Endodermal cell (in vitro differentiated cells): ENCODE data around the gene JADE2. TPM values are rescaled to one million over a fixed set of nuclear protein-coding genes. Genes with fewer than 3 reads are reported as not detected.

Experiments
- DNase-seq: peaks from one replicate; pipeline ENCODE4 v3.0.0-alpha.2; 2017
- H3K27ac ChIP-seq: 2 replicates; pipeline ENCODE4 v1.5.1; 2013; ENCODE audit warnings: mild to moderate bottlenecking, low read depth, low read length, moderate library complexity
- H3K27me3 ChIP-seq: 2 replicates; pipeline ENCODE4 v1.6.1; 2013; ENCODE audit warnings: mild to moderate bottlenecking, low read length, moderate library complexity; ENCODE audit not compliant: insufficient read depth, control insufficient read depth, poor library complexity, severe bottlenecking
- H3K36me3 ChIP-seq: 2 replicates; pipeline ENCODE4 v1.7.0; 2013; ENCODE audit warnings: mild to moderate bottlenecking, low read length, moderate library complexity; ENCODE audit not compliant: control insufficient read depth, insufficient read depth
- H3K4me1 ChIP-seq: one replicate; pipeline ENCODE4 v1.7.0; 2013; ENCODE audit warnings: low read length; ENCODE audit not compliant: control insufficient read depth, insufficient read depth
- H3K4me3 ChIP-seq: 2 replicates; pipeline ENCODE4 v1.5.1; 2013; ENCODE audit warnings: mild to moderate bottlenecking, low read length, moderate library complexity
- H3K9ac ChIP-seq: 2 replicates; pipeline ENCODE4 v1.6.1; 2013; ENCODE audit warnings: mild to moderate bottlenecking, low read length, moderate library complexity; ENCODE audit not compliant: poor library complexity, severe bottlenecking; ENCODE audit errors: extremely low read depth
- H3K9me3 ChIP-seq: 2 replicates; pipeline ENCODE4 v1.6.1; 2013; ENCODE audit warnings: mild to moderate bottlenecking, low read length, moderate library complexity; ENCODE audit not compliant: control insufficient read depth
- H3K27ac Mint-ChIP-seq: 2 replicates; pipeline ENCODE4 v1.8.0; 2020; ENCODE audit warnings: mixed read lengths
- H3K27me3 Mint-ChIP-seq: 2 replicates; pipeline ENCODE4 v1.8.0; 2021; ENCODE audit warnings: mild to moderate bottlenecking, mixed read lengths; ENCODE audit not compliant: insufficient read depth
- H3K36me3 Mint-ChIP-seq: 2 replicates; pipeline ENCODE4 v1.8.0; 2020; ENCODE audit warnings: low read depth, mixed read lengths
- H3K4me1 Mint-ChIP-seq: 2 replicates; pipeline ENCODE4 v1.8.0; 2020; ENCODE audit warnings: mixed read lengths
- H3K4me3 Mint-ChIP-seq: 2 replicates; pipeline ENCODE4 v1.8.0; 2020; ENCODE audit warnings: mild to moderate bottlenecking, moderate library complexity, mixed read lengths
- H3K9me3 Mint-ChIP-seq: 2 replicates; pipeline ENCODE4 v1.8.0; 2020; ENCODE audit warnings: mild to moderate bottlenecking, mixed read lengths
- WGBS, 2 experiments: methylation state at CpG; one replicate each; pipeline versions ENCODE4 v1.1.5 to v1.1.7; 2013; ENCODE audit warnings: missing lambda C conversion rate in 2 of 2, mixed read lengths in 1 of 2; ENCODE audit not compliant: insufficient coverage in 1 of 2, insufficient read length in 1 of 2; 5-methylcytosine and 5-hydroxymethylcytosine counted together
- total RNA-seq, 2 donors: library from RNA; stranded (reverse); fragmentation: NEBNext Ultra II Directional in 1 of 2; extraction: Animal tissue kit (Norgen Biotek cat#: 25700) in 1 of 2; gene quantifications; 2 replicates in 1 of 2; 3 replicates in 1 of 2; pipeline ENCODE4 v1.2.1, GENCODE V29; 2021
- TF ChIP-seq, protein P1 (sequence below): fragments of 200-600 bp; sonication (generic); conservative IDR thresholded peaks from 2 replicates; pipeline ENCODE4 v1.5.0; 2021; ENCODE audit warnings: antibody characterized with exemption, mild to moderate bottlenecking

JADE2 gene
- total RNA-seq, 2 donors from 2014 or later = 33.9 to 51.9 TPM

DNA sequence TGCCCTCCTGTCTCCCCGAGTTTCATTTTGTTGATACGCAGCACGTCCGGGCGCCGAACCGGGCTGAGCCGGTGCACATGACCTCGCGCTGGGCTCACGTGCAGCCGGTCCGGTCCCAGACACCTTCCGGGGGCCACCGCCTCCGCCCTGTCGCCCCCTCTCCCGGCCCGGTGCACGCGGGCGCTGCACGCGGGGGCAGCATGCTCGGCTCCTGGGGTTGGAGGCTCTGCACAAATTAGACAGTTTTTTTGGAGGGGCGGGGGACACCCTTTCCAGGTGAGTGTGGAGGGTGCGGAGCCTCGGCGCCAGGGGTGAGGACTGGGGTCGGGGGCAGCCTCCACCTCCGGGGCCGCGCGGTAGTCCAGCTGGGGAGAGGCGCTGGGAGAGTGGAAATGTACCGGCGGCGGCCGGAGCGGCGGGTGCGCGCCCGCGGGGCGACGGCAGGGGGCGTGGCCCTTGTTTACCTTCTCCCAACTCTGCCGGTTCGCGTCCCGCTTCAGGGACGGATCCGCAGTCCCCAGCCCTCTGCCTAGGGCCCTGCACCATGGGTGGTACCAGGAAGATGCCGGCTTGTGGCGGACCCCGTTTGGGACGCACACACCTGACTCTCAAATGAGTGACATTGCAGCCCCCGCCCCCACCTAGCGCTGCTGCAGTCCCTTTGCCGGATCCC is 1.1 kb downstream of the JADE2 start:
- TF ChIP-seq, protein P1, sequence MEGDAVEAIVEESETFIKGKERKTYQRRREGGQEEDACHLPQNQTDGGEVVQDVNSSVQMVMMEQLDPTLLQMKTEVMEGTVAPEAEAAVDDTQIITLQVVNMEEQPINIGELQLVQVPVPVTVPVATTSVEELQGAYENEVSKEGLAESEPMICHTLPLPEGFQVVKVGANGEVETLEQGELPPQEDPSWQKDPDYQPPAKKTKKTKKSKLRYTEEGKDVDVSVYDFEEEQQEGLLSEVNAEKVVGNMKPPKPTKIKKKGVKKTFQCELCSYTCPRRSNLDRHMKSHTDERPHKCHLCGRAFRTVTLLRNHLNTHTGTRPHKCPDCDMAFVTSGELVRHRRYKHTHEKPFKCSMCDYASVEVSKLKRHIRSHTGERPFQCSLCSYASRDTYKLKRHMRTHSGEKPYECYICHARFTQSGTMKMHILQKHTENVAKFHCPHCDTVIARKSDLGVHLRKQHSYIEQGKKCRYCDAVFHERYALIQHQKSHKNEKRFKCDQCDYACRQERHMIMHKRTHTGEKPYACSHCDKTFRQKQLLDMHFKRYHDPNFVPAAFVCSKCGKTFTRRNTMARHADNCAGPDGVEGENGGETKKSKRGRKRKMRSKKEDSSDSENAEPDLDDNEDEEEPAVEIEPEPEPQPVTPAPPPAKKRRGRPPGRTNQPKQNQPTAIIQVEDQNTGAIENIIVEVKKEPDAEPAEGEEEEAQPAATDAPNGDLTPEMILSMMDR = peak; percentile 77
- Mint-ChIP-seq H3K9me3 (no peaks in the 10 kb centered on the region), H3K27ac (peak overlapping the region; percentile 98), H3K4me3 (peak overlapping the region; percentile 89), H3K4me1 (peaks cover 35% of the 10 kb centered on the region), H3K27me3 (no peaks in the 10 kb centered on the region), H3K36me3 (no peaks in the 10 kb centered on the region)
- peak overlapping the region; percentile 80 for H3K4me3 ChIP-seq
- H3K27ac ChIP-seq = no peak overlapping the region
- DNase-seq = peak; percentile 97
- no peaks in the 10 kb centered on the region for H3K36me3 ChIP-seq
- peaks cover 23% of the 10 kb centered on the region for H3K4me1 ChIP-seq
- H3K9ac ChIP-seq = peak overlapping the region; percentile 69
- WGBS, 2 experiments = 0% methylated on average over 27 to 61 of the region's 61 CpGs
- H3K9me3 ChIP-seq = no peaks in the 10 kb centered on the region
- no peaks in the 10 kb centered on the region for H3K27me3 ChIP-seq

DNA sequence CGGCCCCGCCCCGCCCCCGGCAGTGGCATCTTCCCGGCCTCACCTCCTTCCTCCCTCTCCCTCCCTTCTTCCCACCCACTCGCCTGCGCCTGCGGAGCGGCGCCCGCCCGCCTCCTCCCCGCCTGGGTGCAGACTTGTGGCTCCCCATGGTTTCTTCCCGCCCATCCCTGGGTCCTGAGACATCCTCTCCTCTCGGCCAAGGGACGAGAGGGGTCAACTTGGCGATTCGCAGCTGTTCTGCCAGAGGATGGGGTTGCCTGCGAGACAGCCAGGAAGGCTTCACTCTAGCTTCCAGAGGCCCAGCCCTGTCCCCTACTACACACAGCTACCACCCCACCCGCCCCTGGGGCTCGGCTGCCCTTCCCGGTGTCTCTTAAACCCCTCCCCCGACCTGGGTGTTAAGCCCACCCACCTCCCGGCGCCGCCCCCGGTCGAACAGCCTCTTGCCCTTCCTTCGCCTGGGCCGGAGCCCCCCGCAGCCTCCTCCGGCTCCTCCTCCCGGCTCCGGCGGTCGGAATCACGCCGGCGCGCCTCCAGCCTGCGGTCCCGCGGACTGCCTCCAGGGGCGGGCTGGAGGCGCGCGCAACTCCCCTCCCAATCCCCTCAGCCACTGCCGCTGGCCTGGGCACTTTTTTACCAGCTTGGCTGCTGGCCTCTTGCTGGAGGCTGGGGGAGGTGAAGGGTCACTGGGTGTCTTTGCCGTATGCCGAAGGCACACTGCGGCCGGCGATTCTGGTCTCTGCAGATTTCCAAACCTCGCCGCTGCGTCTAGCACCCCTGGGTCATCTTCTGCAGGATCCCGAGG is 1.9 kb downstream of the JADE2 start:
- no peaks in the 10 kb centered on the region for H3K36me3 ChIP-seq
- peak overlapping the region; percentile 60 for H3K9ac ChIP-seq
- peaks cover 41% of the 10 kb centered on the region for H3K4me1 Mint-ChIP-seq
- TF ChIP-seq, protein P1 = peak; percentile 78
- H3K9me3 Mint-ChIP-seq = no peaks in the 10 kb centered on the region
- DNase-seq = peak; percentile 98
- H3K4me3 ChIP-seq = peak overlapping the region; percentile 80
- peak overlapping the region; percentile 89 for H3K4me3 Mint-ChIP-seq
- no peaks in the 10 kb centered on the region for H3K27me3 Mint-ChIP-seq
- 0% methylated on average over 18 to 56 of the region's 57 CpGs for WGBS, 2 experiments
- H3K27ac Mint-ChIP-seq = peak overlapping the region; percentile 98
- no peak overlapping the region for H3K27ac ChIP-seq
- peaks cover 23% of the 10 kb centered on the region for H3K4me1 ChIP-seq
- no peaks in the 10 kb centered on the region for H3K36me3 Mint-ChIP-seq
- H3K9me3 ChIP-seq = no peaks in the 10 kb centered on the region
- H3K27me3 ChIP-seq = no peaks in the 10 kb centered on the region

DNA sequence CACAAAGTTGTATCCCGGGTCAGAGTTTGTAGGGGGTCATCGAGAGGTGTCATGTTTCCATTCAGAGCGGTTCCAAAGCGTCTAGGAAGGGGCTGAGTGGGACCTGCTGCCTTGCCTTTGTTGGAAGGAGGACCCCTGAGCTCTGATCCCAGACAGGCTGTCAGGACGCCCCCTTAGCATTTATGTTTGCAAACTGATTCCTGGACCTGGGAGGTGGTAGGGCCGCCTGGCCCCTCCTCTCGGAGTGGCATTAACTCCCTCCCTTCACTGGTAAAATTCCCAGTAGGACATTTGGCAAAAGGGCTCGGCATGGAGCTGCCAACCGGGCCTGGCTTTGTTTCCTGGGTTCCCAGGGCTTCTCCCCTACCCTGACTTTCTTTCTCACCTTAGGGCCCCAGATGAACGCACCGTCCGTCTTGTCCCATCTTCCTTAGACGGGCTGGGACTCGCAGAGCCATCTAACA is 2.5 kb downstream of the JADE2 start:
- peak overlapping the region; percentile 89 for H3K4me3 Mint-ChIP-seq
- H3K27ac Mint-ChIP-seq = peak overlapping the region; percentile 83
- H3K36me3 Mint-ChIP-seq = no peaks in the 10 kb centered on the region
- TF ChIP-seq, protein P1 = no peak
- H3K9me3 Mint-ChIP-seq = no peaks in the 10 kb centered on the region
- Histone ChIP-seq H3K27ac (no peak overlapping the region), H3K9me3 (no peaks in the 10 kb centered on the region), H3K9ac (peak overlapping the region; percentile 60), H3K4me1 (peaks cover 23% of the 10 kb centered on the region), H3K36me3 (no peaks in the 10 kb centered on the region), H3K4me3 (peak overlapping the region; percentile 80), H3K27me3 (no peaks in the 10 kb centered on the region)
- no peak for DNase-seq
- H3K4me1 Mint-ChIP-seq = peaks cover 44% of the 10 kb centered on the region
- 8 to 21% methylated on average over 5 to 14 of the region's 14 CpGs for WGBS, 2 experiments
- no peaks in the 10 kb centered on the region for H3K27me3 Mint-ChIP-seq
